ENCODE data around the gene ATP7A.
"Not testable (repeated sequence)": the region's sequence is repeated elsewhere in the genome, so short reads cannot be mapped to it uniquely, and the experiment has no call there.

Gene ATP7A

DNA sequence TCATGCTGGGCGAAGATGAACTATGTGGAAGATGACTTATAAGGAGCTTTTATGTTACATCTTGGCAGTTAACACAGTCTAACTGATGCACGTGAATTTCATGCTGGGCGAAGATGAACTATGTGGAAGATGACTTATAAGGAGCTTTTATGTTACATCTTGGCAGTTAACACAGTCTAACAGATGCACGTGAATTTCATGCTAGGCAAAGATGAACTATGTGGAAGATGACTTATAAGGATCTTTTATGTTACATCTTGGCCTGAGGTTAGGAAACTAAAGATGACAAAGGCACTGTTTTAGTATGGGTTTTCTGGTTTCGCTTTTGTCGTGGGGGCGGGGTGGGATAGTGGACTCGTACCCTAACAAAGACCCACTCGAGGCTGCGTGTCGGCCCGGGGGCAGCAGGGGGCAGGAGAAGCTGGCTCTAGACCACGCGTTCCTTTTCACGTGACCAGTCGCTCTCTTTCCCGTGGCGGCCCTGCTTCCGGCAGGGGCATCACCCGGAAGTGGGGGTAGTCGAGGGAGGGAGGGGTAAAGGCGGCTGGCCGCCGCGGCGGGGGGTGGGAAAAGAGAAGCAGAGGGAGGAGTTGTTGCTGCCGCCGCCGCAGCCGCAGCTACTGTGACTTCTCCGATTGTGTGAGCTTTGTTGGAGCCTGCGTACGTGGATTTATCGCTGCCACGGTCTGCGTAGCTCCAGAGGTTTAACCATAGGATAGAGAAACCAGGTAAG, at the start of gene ATP7A:
Gene ATP7A (plus strand): TSS at position 586 of the 733 bp plus-strand sequence. CDS start 60,949 bp downstream, outside the sequence.
- peak; percentile 94 for DNase-seq

DNA sequence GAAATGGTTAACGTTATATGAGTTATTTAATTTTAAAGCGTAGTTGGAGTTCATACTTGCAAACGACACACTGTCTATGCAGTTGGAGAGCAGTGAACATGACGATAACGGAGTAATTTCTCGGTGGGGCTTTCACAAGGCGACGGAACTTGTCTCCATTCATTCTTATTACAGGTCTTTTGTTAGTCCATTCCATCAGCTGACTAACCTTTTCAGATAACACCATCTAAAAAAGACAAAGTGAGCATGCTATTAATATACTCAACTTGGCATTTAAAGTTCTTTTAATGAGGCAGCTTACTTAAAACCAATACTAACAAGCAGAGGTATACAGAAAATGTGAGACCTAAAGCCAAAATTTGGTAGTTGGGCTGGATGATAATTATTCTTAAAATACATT, 35.1 kb upstream of the ATP7A start:
- no peak for DNase-seq

DNA sequence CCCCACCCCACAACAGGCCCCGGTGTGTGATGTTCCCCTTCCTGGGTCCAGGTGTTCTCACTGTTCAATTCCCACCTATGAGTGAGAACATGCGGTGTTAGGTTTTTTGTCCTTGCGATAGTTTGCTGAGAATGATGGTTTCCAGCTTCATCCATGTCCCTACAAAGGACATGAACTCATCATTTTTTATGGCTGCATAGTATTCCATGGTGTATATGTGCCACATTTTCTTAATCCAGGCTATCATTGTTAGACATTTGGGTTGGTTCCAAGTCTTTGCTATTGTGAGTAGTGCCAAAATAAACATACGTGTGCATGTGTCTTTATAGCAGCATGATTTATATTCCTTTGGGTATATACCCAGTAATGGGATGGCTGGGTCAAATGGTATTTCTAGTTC, 29.1 kb upstream of the ATP7A start:
- DNase-seq = not testable (repeated sequence)

DNA sequence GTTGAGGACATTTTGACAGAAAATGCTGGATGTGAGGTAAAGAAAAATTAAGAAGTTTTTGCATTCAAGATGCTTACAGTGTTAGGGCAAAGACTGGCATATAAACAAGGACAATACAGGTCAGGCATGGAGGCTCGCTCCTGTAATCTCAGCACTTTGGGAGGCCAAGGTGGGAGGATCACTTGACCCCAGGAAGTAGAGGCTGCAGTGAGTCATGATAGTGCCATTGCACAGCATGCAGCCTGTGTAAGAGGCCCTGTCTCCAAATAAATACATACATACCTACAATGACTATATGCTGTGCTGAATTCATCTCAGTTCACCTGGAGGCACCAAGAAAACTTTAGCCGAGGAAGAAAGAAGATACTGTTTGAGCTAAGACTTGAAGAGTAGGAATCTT, 17.6 kb upstream of the ATP7A start:
- DNase-seq = no peak

DNA sequence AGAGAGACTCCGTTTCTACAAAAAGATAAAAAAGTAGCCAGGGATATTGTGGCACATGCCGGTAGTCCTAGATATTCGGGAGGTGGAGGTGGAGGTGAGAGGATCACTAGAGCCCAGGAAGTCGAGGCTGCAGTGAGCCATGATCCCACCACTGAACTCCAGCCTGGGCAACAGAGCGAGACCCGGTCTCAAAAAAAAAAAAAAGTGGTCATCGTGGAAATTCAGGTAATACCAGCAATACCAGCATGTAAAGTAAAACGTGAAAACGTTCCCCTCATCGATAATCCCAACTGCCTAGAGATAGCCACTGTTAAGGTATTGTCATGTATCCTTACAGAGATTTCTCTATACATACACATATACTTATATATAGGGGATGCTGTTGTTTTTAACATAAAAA, 16.8 kb upstream of the ATP7A start:
- DNase-seq = no peak

DNA sequence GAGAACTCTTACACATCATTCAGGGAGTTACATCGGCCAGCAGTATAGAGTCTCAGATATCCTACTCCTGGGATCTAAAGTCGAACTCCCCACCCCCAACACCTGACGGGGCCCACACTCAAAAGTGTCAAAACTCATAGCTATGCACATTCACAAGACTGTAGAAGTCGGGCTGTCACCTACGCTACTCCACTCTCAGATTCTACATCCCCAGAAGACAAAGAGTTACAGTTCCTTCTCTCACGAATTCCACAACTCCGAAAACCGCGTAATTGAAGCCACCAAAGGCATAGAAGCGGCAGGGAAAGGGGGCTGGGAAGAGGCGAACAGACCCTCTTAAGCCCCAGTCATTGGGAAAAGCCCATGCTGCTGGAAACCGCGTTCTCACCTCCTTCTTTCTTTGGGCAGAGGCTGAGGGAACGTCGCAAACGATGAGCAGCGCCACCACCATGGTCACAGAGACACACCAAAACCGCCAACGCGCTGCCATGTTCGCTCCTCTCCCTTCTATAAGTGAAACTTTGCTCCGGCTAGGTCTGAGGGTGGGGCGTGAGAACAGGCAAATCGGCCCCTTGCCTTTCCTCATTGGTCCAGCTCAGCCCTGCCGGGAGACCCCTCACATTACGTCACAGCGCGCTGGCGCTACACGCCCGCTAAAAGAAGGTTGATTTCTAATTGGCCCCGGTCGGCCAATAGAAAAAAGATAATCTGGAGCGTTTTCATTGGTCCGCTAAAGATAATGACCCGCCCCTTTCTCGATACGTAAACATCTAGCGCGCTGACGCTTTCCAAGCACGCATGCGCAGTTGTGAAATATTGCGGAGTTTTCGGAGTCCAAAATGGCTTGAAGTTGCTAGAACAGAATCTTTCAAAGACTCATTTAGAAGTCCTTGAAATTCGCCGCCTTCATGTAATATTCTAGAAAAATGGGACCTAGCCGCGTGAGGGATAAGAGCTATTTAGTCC, 15.3 kb upstream of the ATP7A start, which contains the start of gene MAGT1:
Gene MAGT1 (minus strand): TSS at position 515 of the 966 bp plus-strand sequence. CDS start 25 bp downstream, at position 490.
- peak; percentile 96 for DNase-seq

DNA sequence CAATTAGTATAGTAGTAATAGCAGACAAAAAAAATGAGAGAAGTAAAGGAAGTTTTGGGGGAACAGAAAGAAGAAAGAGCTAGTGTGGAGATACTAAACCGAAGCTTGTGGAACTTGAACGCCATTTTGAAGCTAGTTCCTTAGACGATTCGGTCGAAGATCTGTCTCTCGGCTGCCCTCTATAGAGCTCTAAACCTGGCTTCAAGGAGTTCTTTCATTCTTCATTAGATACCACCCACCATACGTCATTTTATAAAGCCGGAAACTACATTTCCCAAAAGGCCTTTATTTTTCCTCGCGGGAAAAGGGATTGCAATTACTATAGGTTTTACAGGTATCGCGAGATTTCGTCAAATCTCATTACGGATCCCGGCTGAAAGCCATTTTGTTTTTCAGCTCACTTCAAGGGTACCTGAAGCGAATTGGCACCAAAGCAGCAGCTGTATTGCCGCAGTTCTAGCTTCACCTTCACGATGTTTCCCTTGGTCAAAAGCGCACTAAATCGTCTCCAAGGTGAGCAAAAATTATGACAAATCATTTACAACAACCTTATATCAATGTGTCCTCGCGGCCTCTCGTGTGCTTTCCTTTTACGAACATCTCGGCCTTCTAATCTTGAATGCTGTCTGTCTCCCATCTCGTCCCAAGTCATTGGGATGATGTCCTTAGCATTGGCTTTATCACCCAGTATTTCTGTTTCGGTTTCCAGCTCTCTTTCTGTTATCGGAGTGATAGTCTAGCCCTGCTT, 11.2 kb upstream of the ATP7A start, which contains the start of gene COX7B:
Gene COX7B (plus strand): TSS at position 388 of the 748 bp plus-strand sequence. CDS start 86 bp downstream, at position 474.
- peak; percentile 94 for DNase-seq

DNA sequence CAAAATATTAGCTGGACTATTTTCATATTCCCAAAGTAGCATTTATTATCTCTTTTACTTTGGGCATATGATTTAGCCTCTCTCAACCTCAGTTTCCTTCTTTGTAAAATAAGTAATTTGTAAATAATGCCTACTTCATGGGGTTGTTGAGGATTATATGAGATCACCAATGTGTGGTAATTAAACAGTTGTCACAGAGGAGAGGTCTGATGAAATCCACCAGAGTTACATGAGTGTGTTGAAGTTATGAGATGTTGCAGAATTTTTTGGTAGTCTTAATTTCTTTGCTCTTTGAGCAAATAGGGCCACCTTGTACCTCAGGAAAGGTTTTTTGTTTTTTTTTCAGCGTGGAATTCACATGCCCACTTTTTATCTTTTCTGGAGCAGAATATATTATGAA, 9.8 kb upstream of the ATP7A start:
- no peak for DNase-seq

DNA sequence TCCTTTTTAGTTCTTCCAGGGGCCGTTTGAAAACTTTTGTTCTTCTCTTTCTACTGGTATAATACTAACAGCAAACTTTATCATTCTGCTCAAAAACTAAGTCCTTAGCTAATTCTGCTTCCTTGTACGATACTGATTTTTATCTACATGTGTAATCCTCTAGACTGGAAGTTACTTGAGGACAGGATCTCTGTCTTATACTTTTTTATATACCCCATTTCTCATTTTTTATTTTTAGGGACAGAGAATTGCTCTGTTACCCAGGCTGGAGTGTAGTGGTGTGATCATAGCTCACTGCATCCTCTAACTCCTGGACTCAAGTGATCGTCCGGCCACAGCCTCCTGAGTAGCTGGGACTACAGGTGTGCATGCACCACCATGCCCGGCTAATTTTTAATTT, 9.0 kb upstream of the ATP7A start:
- no peak for DNase-seq

DNA sequence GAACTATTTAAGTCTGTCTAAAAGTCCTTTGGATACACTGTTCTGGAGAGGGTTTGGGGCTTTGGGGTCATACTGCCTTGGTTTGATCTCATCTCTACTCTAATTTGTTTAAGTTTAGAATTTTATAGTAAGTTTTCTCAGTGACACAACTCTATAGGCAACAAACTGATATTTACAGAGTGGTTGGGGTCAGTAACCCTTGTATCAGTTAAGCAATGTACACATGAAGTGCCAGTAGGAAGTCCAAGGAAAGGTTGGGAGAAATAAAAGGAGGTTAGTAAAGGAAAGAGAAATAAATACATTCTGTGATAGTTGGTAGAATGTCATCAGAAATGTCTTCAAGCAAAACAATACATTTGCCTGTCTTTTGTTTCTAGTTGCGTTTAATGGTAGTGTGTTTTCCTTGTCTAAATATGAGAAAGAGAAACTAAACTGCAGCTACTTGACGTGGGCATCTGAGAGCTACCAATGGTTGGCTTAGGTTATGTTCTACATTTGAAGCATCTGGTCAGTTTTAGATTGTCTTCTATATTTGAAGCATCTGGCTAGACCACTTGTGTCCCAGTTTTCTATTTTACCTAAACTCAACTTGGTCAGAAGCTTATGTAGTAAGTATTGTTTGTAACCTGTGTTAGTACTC, 6.9 kb downstream of the ATP7A start:
- DNase-seq = no peak

DNA sequence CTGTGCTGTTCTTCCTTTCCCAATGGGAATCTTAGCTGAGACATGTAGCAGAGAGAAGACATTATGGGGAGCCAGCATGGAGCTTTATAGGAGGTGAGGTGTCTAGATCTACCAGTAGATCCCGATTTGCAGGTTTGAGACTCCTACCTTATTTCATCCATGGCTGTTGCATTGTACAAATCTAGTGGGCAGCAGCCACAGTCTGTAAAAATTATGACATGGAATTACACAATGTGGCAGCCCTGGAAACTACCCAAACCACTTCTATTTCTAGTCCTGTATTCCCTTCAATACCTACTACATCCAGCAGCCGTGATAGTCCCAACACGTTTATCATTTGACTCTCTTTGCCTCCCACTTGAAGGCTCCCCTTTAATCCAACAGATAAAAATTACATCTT, 8.1 kb downstream of the ATP7A start:
- no peak for DNase-seq

DNA sequence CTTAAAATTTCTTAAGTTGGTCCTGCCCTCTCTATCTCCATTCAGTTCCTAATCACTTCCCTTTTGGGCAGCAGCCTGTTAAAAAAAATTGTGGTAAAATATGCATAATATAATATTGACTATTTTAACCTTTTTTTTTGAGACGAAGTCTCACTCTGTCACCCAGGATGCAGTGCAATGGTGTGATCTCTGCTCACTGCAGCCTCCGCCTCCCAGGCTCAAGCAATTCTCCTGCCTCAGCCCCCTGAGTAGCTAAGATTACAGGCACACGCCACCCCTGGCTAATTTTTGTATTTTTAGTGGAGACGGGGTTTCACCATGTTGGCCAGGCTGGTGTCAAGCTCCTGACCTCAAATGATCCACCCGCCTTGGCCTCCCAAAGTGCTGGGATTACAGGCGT, 8.9 kb downstream of the ATP7A start:
- not testable (repeated sequence) for DNase-seq

DNA sequence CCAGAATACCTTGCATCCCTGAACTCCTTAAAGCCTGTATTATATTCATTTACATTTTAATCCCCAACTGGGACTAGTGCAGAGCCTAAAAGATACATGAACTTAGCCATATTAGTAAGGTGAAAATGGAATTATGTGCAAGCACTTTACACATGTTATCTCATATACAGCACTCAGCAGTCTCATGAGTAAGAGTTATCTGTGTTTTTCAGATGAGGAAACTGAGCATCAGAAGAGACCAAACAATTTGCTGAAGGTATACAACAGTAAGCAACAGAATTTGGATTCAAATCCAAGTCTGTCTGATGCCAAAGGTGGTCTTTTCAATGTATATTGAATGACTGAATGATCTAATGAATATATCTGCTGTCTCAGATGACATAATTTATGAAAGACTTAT, 12.3 kb downstream of the ATP7A start:
- DNase-seq = no peak

DNA sequence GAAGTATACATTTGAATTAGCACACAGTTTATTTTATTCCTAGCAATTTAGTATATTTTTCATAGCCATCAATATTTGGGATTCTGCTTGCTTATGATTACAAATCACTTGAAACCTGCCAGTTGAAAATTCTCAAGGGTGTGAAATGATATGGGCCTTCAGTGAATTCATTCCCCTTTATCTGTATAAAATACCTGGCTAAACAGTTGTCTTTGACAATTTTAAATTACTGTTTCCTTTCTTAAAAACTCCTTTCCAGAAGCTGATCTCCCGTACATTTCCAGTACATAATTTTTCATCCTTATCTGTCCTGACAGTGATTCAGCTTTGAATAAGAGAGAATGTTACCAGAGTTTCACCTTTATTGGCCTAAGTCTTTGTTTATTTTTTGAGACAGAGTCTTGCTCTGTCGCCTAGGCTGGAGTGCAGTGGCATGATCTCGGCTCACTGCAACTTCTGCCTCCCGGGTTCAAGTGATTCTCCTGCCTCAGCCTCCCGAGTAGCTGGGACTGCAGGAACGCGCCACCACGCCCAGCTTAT, 13.9 kb downstream of the ATP7A start:
- no peak for DNase-seq

DNA sequence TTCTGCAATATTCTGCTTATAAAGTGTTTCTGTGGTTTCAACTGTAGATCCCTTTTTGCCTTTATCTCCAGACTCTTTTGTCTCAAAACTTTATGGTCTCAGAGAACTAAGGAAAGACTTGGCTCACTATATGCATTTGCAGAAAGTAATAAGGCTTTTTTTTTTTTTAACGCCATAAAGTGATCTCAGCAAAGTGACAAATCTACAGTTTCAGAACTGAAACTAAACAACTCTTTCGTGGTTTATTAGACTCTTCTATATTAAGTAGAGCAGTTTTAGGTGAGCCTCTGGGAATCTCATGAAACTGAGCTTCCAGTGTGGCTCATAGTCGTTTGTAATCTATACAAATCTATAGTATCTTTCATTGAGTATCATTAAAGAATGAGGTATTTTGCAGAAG, 15.3 kb downstream of the ATP7A start:
- no peak for DNase-seq

DNA sequence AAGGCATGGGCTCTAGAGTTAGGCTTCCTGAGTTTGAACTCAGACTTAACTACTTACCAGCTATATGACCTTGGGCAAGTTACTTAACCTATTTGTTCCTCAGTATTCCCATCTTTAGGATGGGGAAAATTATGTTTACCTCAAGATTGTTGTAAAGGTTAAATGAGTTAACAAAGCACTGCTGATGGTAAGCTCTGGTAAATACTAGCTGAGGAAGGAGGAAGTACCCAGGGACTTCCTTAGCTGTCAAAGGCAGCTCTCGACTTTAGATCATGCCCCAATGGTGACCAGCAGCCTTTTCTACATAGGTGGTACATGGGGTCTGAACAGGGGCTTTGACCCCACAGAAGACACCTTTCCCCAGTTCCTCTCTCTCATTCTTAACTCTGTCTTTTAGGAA, 20.1 kb downstream of the ATP7A start:
- DNase-seq = no peak

DNA sequence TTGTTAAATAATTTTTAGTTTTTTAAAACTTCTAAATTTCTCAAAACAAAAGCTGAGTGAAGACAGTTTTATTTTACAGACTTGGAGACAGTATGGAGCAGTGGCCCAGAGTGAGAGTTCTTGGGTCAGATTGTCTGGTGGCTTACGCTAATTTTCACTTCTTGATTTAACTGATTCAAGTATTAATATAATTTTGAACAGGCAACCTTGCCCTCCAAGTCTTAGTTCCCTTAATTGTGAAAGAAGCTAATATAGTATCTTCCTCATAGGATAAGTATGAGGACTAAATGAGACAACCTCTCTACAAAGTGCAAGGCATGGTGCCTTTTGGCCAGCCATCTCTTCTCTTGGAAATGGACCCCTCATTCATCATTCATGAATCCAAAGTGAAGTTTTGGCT, 25.4 kb downstream of the ATP7A start:
- DNase-seq = no peak

DNA sequence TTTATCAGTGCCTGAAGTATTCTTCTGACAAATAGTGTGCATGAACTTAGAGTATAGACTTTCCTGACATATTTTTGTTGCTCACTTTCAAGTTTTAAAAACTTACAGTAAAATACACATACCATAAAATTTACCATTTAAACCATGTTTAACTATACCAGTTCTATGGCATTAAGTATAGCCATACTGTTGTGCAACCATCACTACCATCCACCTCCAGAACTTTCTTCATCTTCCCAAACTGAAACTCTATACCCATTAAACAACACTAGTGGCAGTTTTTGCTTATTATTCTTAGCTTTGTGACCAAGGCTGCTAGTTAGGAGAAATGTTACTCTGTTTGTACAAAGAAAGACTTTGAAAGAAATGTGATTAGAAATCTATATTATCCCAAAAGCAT, 25.8 kb downstream of the ATP7A start:
- DNase-seq = no peak

DNA sequence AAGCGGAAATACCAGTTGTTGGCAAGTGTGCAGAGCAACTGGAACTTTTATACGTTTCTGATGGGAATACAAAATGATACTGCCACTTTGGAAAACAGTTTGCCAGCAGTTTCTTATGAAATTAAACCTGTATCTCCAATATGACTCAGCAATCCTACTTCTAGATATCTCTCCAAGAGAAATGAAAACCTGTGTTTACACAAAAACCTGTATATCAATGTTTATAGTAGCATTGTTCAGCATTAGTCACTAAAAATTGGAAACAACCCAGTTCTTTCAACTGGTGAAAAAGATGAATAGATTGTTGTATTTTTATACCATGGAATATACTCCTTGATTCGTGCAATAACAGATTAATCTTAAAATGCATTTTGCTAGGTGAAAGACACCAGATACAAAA, 26.8 kb downstream of the ATP7A start:
- DNase-seq = no peak

DNA sequence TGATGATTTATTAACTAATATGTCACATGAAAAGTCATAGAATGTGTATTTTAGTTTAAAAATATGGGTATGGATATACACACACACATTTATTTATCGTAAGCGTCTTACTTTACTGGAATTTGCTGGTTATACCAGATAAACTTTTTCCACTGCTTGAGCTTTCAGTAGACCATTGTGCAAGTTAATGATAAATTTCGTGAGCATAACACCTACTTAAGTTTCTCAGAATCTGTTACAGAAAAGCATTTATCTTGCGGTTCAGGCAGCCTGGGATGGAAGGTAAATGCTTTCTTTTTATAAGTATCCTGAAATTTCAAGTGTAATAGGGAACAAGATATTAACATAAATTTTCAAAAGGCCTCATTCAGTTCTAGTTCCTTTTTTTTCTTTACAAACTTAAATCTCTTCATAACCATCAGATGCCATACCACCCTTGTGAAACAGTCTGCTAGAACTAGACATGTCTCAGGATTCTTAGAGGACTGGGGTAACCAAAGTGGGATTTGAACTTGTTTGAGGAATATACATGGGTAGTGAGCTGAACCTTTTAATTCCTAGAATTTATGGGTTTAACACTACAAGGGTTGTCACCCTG, 27.7 kb downstream of the ATP7A start:
- DNase-seq = no peak

DNA sequence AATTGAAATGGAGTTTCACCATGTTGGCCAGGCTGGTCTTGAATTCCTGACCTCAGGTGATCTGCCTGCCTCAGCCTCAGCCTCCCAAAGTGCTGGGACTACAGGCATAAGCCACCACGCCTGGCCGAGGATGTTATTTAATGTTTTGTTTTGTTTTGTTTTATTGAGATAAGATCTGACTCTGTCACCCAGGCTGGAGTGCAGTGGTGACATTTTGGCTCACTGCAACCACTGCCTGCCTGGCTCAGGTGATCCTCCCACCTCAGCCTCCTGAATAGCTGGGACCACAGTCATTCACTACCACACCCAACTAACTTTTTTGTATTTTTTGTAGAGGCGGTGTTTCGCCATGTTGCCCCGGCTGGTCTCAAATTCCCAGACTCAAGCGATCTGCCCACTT, 34.5 kb downstream of the ATP7A start:
- DNase-seq = not testable (repeated sequence)

All from CD4-positive, alpha-beta T cell treated with Interleukin-10 for 1 hour (primary cell).